ENCODE data around the gene UNC119. TPM values are rescaled to one million over a fixed set of nuclear protein-coding genes. Genes with fewer than 3 reads are reported as not detected.

UNC119 gene
- total RNA-seq, 2 experiments from 2014 or later: 14.2 to 14.9 TPM

DNA sequence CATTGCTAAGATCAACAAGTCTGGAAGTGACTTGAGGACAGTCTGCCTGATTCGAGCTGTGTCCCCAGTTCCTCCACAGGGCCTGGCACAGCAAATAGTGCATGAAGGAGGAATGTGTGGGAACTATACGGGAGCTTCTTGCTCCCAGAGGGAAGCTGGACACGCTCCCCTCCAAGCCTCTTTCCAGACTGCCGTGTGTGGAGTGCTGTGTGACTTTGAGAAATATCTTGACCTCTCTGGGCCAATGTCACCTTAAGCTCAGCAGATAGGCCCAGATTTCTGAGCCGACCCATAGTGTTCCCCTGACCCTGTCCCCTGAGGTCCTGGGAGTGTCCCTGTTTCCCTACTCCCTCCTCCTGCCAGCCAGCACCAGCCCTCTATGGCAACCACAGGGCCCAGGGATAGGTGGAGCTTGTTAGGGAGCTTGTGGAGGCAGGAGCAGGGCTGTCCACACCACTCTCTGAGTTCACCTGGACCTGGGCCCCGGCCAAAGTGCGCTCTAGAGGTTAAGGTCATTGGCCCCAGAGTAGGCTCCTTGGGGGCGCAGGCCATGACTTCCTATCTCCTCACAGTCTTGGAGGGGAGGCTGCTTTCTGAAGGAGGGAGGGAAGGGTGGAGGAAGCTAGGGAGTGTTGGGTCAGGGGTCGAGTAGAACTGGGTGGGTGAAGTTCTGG lies 52.6 kb downstream of the UNC119 start:
- no peak overlapping the region for H3K4me2 ChIP-seq (ENCODE audit: low read length)
- H3K27ac ChIP-seq (ENCODE audit: low read depth, low read length, poor library complexity, severe bottlenecking): no peak overlapping the region
- no peaks in the 10 kb centered on the region for H3K4me1 ChIP-seq (ENCODE audit: insufficient read depth, low read length, poor library complexity, severe bottlenecking)
- POLR2A ChIA-PET: no interaction called here
- H3K4me3 ChIP-seq (ENCODE audit: low read depth, low read length, poor library complexity, severe bottlenecking): no peak overlapping the region
- no peaks in the 10 kb centered on the region for H3K9me3 ChIP-seq (ENCODE audit: low read length)
- CTCF ChIA-PET (ENCODE audit: unreplicated experiment): no interaction called here
- H4K20me1 ChIP-seq (ENCODE audit: insufficient read depth, low read length): no peaks in the 10 kb centered on the region
- intact Hi-C loops (cut with micrococcal nuclease; ENCODE audit: unreplicated experiment): no loop called here
- H2AFZ ChIP-seq (ENCODE audit: low read length): no peak overlapping the region
- H3K79me2 ChIP-seq (ENCODE audit: insufficient read depth, low read depth, low read length): no peaks in the 10 kb centered on the region
- no peak for TF ChIP-seq EZH2phosphoT487 (IDR thresholded peaks at IDR 0.05; ENCODE audit: borderline replicate concordance, low read depth, low read length)
- no TSS peak for BruUV-seq (replicated peaks)
- H3K9me2 ChIP-seq (ENCODE audit: insufficient read depth, low read length): no peaks in the 10 kb centered on the region
- no peak for DNase-seq (ENCODE audit: low spot score)
- no peaks in the 10 kb centered on the region for H3K36me3 ChIP-seq (ENCODE audit: insufficient read depth, low read length)

DNA sequence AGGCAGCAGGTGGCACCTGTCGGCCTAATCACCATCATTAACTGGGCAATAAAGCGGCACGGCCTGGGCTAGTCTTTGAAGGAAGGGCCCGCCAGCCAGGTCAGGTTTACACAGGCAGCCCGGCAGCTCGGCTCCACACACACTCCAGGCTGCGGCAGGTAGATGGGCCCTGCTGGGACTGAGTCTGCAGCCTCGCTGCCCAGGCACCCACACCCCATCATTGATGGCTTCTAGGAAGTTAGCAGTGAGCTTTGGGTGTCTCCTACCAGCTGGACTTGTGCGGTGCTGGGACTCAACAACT lies 53.1 kb downstream of the UNC119 start:
- TF ChIP-seq, protein P1, sequence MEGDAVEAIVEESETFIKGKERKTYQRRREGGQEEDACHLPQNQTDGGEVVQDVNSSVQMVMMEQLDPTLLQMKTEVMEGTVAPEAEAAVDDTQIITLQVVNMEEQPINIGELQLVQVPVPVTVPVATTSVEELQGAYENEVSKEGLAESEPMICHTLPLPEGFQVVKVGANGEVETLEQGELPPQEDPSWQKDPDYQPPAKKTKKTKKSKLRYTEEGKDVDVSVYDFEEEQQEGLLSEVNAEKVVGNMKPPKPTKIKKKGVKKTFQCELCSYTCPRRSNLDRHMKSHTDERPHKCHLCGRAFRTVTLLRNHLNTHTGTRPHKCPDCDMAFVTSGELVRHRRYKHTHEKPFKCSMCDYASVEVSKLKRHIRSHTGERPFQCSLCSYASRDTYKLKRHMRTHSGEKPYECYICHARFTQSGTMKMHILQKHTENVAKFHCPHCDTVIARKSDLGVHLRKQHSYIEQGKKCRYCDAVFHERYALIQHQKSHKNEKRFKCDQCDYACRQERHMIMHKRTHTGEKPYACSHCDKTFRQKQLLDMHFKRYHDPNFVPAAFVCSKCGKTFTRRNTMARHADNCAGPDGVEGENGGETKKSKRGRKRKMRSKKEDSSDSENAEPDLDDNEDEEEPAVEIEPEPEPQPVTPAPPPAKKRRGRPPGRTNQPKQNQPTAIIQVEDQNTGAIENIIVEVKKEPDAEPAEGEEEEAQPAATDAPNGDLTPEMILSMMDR (conservative IDR thresholded peaks at IDR 0.05; ENCODE audit: low read length): no peak
- no peak for TF ChIP-seq EZH2phosphoT487 (IDR thresholded peaks at IDR 0.05; ENCODE audit: borderline replicate concordance, low read depth, low read length)
- no peak overlapping the region for H3K4me3 ChIP-seq (ENCODE audit: low read depth, low read length, poor library complexity, severe bottlenecking)
- DNase-seq (ENCODE audit: low spot score): no peak
- no peaks in the 10 kb centered on the region for H4K20me1 ChIP-seq (ENCODE audit: insufficient read depth, low read length)
- no peaks in the 10 kb centered on the region for H3K9me3 ChIP-seq (ENCODE audit: low read length)
- no peaks in the 10 kb centered on the region for H3K36me3 ChIP-seq (ENCODE audit: insufficient read depth, low read length)
- H3K79me2 ChIP-seq (ENCODE audit: insufficient read depth, low read depth, low read length): no peaks in the 10 kb centered on the region
- H3K9me2 ChIP-seq (ENCODE audit: insufficient read depth, low read length): no peaks in the 10 kb centered on the region
- no peak overlapping the region for H2AFZ ChIP-seq (ENCODE audit: low read length)
- H3K4me2 ChIP-seq (ENCODE audit: low read length): no peak overlapping the region
- H3K4me1 ChIP-seq (ENCODE audit: insufficient read depth, low read length, poor library complexity, severe bottlenecking): no peaks in the 10 kb centered on the region
- no peak overlapping the region for H3K27ac ChIP-seq (ENCODE audit: low read depth, low read length, poor library complexity, severe bottlenecking)
- CTCF ChIA-PET (ENCODE audit: unreplicated experiment): no interaction called here
- no TSS peak for BruUV-seq (replicated peaks)
- intact Hi-C loops (cut with micrococcal nuclease; ENCODE audit: unreplicated experiment): no loop called here
- POLR2A ChIA-PET: no interaction called here

DNA sequence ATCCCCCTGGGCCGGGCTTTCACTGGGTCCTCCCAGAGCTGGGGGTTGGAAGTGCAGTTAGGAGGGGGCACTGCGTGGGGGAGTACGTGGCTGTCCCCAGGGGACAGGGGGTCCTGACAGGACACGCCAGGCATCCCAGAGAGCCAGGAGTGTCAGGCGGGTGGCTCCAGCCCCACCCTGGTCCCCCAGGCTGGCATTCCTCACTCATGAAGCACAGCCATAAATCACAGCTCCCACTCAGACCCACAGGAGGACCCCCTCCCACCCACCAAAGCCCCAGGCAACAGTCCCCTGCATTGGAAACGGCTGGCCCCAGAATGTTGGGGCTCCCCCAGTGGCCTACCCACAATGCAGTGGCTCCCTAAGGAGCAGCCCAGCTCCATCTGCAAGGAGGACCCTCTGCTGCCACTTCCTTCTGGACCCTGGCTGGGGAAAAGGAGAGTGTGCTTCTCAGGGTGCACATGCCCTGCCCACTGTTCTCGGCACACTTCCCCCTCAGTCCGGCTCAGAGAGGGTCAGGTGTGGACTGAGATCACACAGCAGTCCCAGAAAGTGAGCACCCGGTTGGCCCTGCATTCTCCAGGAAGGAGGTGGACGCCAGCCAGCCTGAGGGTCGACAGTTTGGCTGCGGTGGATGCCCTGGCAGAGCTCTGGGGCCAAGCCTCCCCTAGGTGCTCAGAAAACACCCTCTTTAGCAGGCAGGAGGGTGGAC lies 53.6 kb downstream of the UNC119 start:
- TF ChIP-seq EZH2phosphoT487 (IDR thresholded peaks at IDR 0.05; ENCODE audit: borderline replicate concordance, low read depth, low read length): no peak
- TF ChIP-seq, protein P1 (conservative IDR thresholded peaks at IDR 0.05; ENCODE audit: low read length): no peak
- ChIA-PET POLR2A (interaction anchor here (0.7 kb wide), 1 partner anchor 22 kb away, joined by 3 read pairs; no protein-coding TSS in a partner anchor), CTCF (ENCODE audit: unreplicated experiment) (no interaction called here)
- Histone ChIP-seq H3K36me3 (ENCODE audit: insufficient read depth, low read length) (no peaks in the 10 kb centered on the region), H3K4me1 (ENCODE audit: insufficient read depth, low read length, poor library complexity, severe bottlenecking) (no peaks in the 10 kb centered on the region), H3K27ac (ENCODE audit: low read depth, low read length, poor library complexity, severe bottlenecking) (no peak overlapping the region), H2AFZ (ENCODE audit: low read length) (no peak overlapping the region), H4K20me1 (ENCODE audit: insufficient read depth, low read length) (no peaks in the 10 kb centered on the region), H3K9me2 (ENCODE audit: insufficient read depth, low read length) (no peaks in the 10 kb centered on the region), H3K4me3 (ENCODE audit: low read depth, low read length, poor library complexity, severe bottlenecking) (no peak overlapping the region), H3K4me2 (ENCODE audit: low read length) (no peak overlapping the region), H3K9me3 (ENCODE audit: low read length) (no peaks in the 10 kb centered on the region), H3K79me2 (ENCODE audit: insufficient read depth, low read depth, low read length) (no peaks in the 10 kb centered on the region)
- intact Hi-C loops (cut with micrococcal nuclease; ENCODE audit: unreplicated experiment): no loop called here
- no peak for DNase-seq (ENCODE audit: low spot score)
- no TSS peak for BruUV-seq (replicated peaks)

Data from OCI-LY7 (cell line).